ENCODE measurements around the gene LGI2.

GRCh38 chr4:24952667-24953066 is 78.1 kb downstream of the LGI2 start:
- TF ChIP-seq HMGXB4 (CRISPR knock-in tag; IDR thresholded peaks at IDR 0.05) (no peak), CBFB (CRISPR knock-in tag; IDR thresholded peaks at IDR 0.05; ENCODE audit: low read depth) (no peak), CTCF (IDR thresholded peaks at IDR 0.05) (no peak), FOXJ3 (CRISPR knock-in tag; IDR thresholded peaks at IDR 0.05; ENCODE audit: borderline replicate concordance) (no peak), IRF1 (CRISPR knock-in tag; IDR thresholded peaks at IDR 0.05) (no peak), ATF6 (CRISPR knock-in tag; IDR thresholded peaks at IDR 0.05) (no peak), NR3C1 (CRISPR knock-in tag; conservative IDR thresholded peaks at IDR 0.05; ENCODE audit: low read depth) (no peak), PREB (CRISPR knock-in tag; IDR thresholded peaks at IDR 0.05; ENCODE audit: borderline replicate concordance) (no peak), TP53 (CRISPR knock-in tag; IDR thresholded peaks at IDR 0.05) (no peak), CREM (CRISPR knock-in tag; IDR thresholded peaks at IDR 0.05) (no peak), SMAD4 (CRISPR knock-in tag; IDR thresholded peaks at IDR 0.05) (no peak)
